SK-N-SH (cell line): Measurements from ENCODE around the gene TEX19.

Experiments used
- CTCF ChIP-seq: fragments of 200-600 bp; sonication (generic); IDR thresholded peaks from 2 replicates; pipeline ENCODE4 v1.6.1; 2017; ENCODE audit warnings: antibody characterized with exemption, mild to moderate bottlenecking, moderate library complexity
- GABPA ChIP-seq: IDR thresholded peaks from 2 replicates; pipeline ENCODE4 v1.4.0; 2012; ENCODE audit warnings: low read depth, mild to moderate bottlenecking
- GATA2 ChIP-seq: sonication (generic); formaldehyde crosslinking; IDR thresholded peaks from 2 replicates; pipeline ENCODE4 v1.5.0; 2020; ENCODE audit warnings: mild to moderate bottlenecking, missing genetic modification reagents
- NRF1 ChIP-seq: IDR thresholded peaks from 2 replicates; pipeline ENCODE4 v1.6.1; 2012; ENCODE audit warnings: low read depth, mild to moderate bottlenecking, low read length
- PBX3 ChIP-seq: IDR thresholded peaks from 2 replicates; pipeline ENCODE4; 2012
- RAD21 ChIP-seq: IDR thresholded peaks from 2 replicates; pipeline ENCODE4 v1.6.1; 2012; ENCODE audit warnings: mild to moderate bottlenecking, low read length
- RFX5 ChIP-seq: IDR thresholded peaks from 2 replicates; pipeline ENCODE4 v1.6.1; 2012; ENCODE audit warnings: mild to moderate bottlenecking, improper control_type of control experiment, low read length

GRCh38 chr17:82408288-82408937 is 49.4 kb downstream of the TEX19 start:
- TF ChIP-seq PBX3, result no peak
- no peak for TF ChIP-seq RAD21
- no peak for TF ChIP-seq RFX5
- TF ChIP-seq CTCF, result no peak
- TF ChIP-seq GABPA, result no peak
- no peak for TF ChIP-seq GATA2 (CRISPR knock-in tag)
- TF ChIP-seq NRF1, result no peak
